GM19238 (cell line): Measurements from ENCODE around the gene BCAS3.
"Not testable (repeated sequence)": the region's sequence is repeated elsewhere in the genome, so short reads cannot be mapped to it uniquely, and the experiment has no call there.

Experiments used
- DNase-seq: peaks from one replicate; pipeline ENCODE4 v3.0.0; 2011; ENCODE audit warnings: low spot score; ENCODE audit not compliant: insufficient read length

Gene BCAS3

DNA sequence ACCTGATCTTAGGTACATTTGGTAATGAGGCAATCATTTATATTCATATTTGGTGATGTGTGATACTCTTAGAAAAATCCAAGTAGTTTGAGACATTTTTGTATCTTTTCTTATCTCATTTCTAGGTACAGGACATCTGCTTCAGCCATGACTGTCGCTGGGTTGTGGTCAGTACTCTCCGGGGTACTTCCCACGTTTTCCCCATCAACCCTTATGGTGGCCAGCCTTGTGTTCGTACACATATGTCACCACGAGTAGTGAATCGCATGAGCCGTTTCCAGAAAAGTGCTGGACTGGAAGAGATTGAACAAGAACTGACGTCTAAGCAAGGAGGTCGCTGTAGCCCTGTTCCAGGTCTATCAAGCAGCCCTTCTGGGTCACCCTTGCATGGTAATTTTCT is 312.2 kb downstream of the BCAS3 start:
- no peak for DNase-seq

DNA sequence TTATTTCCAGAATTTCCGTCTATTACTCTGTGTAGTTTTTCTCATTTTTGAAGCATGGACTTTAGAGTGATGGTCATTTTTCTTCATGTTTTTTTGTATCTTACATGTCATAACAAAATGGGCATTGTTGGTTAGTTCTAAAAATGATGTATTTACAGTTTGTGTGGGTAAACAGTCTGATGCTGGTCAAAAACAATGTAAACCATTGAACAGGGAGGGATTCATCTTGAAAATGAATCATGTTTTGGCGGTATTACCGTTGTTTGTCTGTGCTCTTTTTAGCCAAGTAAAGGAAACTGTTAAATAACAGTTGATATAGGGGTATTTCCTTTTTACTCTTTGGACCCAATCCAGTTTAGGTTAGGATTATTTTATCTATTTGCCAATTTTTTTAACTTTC is 315.8 kb downstream of the BCAS3 start:
- DNase-seq: no peak

GRCh38 chr17:60995680-60996079 is 318.0 kb downstream of the BCAS3 start:
- DNase-seq: no peak

DNA sequence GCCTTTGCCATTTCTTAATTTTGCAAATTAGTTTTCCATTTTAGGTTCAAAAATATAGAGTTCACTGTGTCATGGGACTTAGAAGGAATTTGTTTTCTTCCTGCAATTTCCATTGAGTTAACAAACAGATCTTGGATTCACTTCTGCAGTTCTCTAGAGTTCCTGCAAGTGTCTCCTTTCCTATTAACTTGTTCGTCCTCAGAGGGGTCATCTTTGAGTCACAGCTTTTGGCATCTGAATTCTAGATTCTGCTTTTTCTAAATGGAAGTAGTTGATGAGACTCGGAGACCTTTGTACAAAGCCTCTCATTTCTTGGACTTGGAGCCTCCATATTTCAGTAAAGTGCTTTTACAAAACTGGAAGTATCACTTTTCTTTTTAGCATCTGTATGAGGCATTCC is 323.3 kb downstream of the BCAS3 start:
- DNase-seq: no peak

- DNase-seq: no peak
Observed at GRCh38 chr17:61002316-61002736, 324.7 kb downstream of the BCAS3 start.

GRCh38 chr17:61005358-61005757 is 327.7 kb downstream of the BCAS3 start:
- no peak for DNase-seq

GRCh38 chr17:61005958-61006357 is 328.3 kb downstream of the BCAS3 start:
- not testable (repeated sequence) for DNase-seq

GRCh38 chr17:61007980-61008379 is 330.3 kb downstream of the BCAS3 start:
- no peak for DNase-seq

GRCh38 chr17:61009663-61010062 is 332.0 kb downstream of the BCAS3 start:
- DNase-seq: no peak

- DNase-seq: no peak
Observed at GRCh38 chr17:61010661-61011170, 333.1 kb downstream of the BCAS3 start.

DNA sequence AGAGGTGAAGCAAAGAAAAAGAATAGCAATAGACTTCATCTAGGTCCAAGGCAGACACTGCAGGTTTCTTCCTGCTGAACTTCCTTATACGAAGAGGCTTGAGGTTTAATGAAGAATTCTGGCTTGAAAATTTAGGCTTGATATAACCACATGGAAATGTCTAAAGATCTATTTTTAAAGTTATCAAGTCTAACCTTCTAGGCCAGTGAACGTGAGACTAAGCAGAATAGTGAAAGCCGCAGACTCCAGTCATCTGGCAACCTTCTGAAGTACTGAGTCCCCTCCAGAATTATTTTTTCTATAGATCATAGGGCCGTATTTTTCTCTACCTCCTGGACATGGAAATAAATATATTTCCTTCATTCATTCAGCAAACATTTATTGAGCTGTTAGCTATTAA is 333.6 kb downstream of the BCAS3 start:
- DNase-seq: no peak

GRCh38 chr17:61015966-61016365 is 338.3 kb downstream of the BCAS3 start:
- DNase-seq: no peak

DNA sequence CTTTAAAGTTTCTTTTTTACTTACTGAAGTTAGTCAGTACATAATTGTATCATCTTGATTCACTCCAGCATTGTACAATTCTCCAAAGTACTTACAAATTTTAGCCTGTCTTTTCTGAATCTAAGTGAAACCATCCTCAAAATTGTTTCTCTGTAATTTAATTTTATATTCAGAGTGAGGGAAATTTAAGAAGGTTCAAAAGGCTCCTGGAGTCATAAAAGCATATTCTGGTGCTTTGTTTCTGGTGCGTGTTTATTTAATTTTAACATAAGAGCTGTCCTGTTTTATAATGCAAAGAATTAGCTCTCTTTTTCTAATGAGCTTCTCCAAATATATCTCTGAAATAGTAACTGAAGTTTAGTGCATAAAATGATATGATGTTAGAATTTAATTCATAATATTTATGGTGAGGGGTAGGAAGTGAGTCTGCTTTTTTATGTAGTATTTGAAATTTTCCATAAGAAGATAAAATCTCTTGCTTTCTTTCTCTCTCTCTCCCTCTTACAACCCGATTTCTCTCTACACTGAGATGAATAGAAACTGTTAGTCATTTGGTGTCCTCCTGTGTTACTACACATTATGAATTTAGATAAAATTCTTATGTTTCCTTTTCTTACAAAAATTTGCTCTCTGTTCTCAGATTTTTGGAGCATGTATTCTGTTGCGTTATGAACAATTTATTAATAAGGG is 339.8 kb downstream of the BCAS3 start:
- DNase-seq: no peak

- DNase-seq: no peak
Observed at GRCh38 chr17:61018938-61019337, 341.3 kb downstream of the BCAS3 start.

DNA sequence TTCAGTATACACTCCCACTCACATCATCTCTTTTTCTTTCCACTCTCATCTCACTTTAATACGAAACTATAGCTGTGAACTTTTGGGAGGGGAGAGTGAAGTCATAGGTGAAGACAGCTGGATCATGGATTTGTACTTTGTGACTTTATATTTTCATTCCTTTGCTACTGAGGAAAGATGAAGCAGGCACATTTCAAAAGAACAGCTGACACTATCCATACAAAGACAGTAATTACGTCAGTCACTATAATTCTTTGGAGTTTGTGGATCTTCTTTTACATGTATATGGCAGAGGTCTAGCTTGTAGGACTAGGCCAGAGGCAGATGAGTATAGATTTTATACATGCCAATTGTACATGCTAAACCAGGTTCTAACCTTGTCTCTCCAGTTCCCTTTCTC is 346.3 kb downstream of the BCAS3 start:
- DNase-seq: no peak

DNA sequence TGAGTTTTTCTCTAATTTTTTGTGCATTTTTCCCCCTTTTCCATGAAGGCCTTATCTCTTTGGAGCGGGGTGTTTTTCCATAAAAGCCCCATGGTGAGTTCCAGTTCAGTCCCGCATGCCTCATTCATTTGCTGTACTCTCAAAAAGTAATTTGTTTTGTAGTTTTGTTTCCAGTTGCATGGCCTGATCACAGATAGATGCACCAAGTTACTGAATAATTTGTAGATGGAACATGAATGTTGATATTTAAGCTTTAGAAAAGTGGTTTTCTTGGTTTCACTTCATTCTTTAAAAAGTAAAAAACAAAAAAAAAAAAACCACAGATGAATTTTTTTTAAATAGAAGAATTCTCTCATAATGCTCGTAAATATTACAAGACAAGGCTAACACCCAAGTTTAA is 349.2 kb downstream of the BCAS3 start:
- DNase-seq: no peak

DNA sequence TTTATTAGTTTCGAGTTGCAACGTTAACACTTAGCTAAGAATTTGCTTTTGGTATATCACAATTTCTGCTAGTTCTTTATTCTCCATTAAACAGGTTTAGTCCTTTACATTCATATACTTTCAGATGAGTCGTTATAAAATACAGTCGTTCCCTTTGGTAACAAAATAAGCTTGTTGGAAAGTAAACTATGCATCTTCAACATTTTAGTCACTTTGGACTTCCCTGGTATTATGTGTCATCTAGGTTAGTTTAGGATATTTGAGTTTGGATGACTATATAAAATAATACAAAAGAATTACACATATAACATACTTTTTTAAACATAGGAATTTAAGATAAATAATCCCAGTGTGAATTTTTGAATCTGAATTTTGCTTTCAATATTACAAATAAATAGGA is 351.5 kb downstream of the BCAS3 start:
- DNase-seq: no peak

DNA sequence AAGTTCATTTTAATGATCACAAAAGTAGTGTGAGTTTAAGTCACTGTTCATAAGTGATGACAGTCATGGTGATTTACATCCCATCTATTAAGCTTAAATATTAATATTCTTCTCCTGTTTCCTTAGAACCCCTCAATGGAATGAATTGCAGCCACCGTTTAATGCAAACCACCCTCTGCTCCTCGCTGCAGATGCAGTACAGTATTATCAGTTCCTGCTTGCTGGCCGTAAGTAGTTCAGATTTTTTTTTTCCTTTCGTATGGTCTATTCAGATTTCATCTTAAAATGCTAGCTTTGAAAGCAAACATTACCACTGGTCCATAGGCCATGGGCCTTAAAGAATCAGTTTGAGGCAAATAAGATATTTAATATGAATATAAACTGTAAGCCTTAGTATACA is 363.0 kb downstream of the BCAS3 start:
- no peak for DNase-seq

GRCh38 chr17:61042348-61042747 is 364.7 kb downstream of the BCAS3 start:
- DNase-seq: not testable (repeated sequence)

GRCh38 chr17:61047515-61047914 is 369.9 kb downstream of the BCAS3 start:
- DNase-seq: no peak

- DNase-seq: no peak
Observed at GRCh38 chr17:61048376-61049106, 370.9 kb downstream of the BCAS3 start.

GRCh38 chr17:61053469-61053868 is 375.8 kb downstream of the BCAS3 start:
- DNase-seq: no peak

DNA sequence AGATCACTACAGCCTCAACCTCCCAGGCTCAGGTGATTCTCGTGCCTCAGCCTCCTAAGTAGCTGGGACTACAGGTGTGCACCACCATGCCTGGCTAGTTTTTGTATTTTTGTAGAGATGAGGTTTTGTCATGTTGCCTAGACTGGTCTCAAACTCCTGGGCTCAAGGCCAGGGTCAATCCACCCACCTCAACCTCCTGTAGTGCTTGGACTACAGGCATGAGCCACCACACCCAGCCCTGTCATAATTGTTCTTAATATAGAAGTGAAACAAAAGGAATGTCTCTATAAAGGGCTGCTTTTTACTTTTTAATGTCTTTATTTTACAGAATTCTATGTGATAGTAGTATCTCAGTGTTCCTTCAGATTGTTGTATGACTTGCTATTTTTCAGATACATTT is 376.8 kb downstream of the BCAS3 start:
- no peak for DNase-seq
